Measurements from ENCODE around the gene PDGFB.

The PDGFB gene

DNA sequence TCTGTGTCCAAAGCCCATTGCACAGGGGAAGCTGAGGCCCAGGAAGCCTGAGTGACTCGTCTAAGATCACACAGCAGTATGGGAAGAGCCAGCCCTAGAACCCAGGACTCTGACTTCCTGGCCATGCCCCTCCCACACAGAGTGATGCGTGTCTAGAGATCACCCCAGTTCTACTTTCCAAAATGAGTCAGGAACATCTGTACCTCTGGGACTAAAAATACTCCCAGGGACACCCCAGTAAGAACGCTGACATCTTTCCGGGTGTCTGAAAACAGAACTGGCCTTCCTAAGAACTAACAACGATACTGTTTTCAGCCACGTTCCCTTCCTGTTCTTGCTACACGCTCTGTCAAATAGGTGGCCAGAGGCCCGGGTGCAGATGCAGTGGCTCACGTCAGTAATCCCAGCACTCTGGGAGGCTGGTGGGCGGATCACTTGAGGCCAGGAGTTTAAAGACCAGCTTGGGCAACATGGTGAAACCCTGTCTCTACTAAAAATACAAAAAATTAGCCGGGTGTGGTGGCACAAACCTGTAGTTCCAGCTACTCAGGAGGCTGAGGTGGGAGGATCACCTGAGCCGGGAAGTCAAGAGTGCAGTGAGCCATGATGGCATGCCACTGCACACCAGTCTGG, 21.7 kb upstream of the PDGFB start:
- ATAC-seq (peak; percentile 80), DNase-seq (no peak)

GRCh38 chr22:39265143-39265886, 20.5 kb upstream of the PDGFB start:
- no peak for ATAC-seq
- Mint-ChIP-seq H3K27me3 (peaks cover 13% of the 10 kb centered on the region), H3K9me3 (peaks cover 0 to 22% of the 10 kb centered on the region in 2 donors), H3K27ac (no peak overlapping the region), H3K4me3 (no peak overlapping the region), H3K4me1 (peaks cover 28% of the 10 kb centered on the region)
- DNase-seq, result no peak

More for the DNA sequence above, 21.7 kb upstream of the PDGFB start:
- H3K27me3 Mint-ChIP-seq, result peaks cover 13% of the 10 kb centered on the region
- H3K4me1 Mint-ChIP-seq, result peaks cover 28% of the 10 kb centered on the region
- H3K27ac Mint-ChIP-seq, result no peak overlapping the region
- H3K9me3 Mint-ChIP-seq, result peaks cover 0 to 13% of the 10 kb centered on the region in 2 donors
- no peak overlapping the region for H3K4me3 Mint-ChIP-seq

DNA sequence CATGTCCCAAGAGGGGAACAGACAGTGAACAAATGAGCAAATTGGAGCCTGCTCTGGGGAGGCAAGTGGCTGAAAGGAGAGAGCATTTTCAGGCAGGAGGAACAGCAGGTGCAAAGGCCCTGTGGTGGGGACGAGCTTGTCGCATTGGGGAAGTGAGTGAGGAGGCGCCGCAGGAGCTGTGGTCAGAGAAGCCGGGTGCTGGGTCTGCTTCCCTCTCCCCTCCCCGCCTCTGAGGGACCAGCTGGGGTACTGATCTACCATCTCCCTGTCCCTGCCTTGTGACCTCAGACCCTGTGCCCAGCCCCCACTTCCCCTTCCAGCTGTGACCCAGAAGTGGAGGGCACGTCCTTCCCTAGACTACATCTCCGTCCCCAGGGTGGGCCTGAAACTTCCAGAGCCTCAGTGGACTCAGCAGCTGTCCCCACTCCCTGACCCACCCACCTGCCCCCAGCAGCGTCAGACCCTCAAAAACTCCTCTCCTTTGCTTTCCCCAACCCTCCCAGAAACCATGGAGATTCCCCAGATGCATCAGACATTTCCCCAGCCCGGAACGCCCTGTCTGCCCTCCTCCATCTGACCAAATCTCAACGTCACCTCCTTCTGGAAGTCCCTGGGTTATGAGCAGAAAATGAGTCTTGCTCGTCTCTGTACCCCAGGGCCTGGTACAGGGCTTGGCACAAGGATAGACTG, 19.7 kb upstream of the PDGFB start:
- Mint-ChIP-seq H3K9me3 (peaks cover 0 to 22% of the 10 kb centered on the region in 2 donors), H3K4me1 (peaks cover 28% of the 10 kb centered on the region), H3K4me3 (peak overlapping the region in 1 of 2 donors; percentile 6), H3K27me3 (peaks cover 13% of the 10 kb centered on the region), H3K27ac (no peak overlapping the region)
- DNase-seq, result no peak
- no peak for ATAC-seq

DNA sequence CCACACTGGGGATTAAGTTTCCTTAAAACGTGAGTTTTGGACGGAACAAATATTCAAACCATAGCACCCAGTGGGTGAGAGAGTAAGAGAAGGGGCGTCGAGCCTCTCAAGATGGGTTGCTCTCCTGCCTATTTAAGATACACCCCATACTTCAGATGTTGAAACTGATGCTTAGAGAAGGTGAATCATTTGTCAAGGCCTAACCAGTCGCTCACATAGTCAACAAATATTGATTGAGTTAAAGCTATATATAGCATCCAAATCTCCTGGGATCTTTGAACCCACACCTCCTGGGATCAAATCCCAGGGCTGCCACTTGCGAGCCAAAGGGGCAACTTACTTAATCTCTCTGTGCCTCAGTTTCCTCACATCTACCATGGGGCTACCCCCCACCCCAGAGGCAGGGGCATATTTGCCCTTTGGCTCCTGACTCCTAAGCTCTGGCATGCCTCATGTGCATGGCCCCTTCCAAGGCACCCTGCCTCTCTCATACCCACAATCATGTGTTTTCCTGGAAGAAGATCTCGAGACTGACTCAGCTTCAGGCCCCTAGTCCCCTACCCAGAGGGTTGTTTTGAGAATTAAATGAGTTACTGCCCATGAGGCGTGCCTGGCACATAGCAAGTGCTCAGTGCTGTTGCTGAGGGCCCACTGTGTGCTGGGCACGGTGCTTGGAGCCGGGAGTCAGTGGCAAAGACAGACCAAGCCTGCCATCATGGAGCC, 19.0 kb upstream of the PDGFB start:
- Mint-ChIP-seq H3K27me3 (peaks cover 13% of the 10 kb centered on the region), H3K27ac (no peak overlapping the region), H3K4me1 (peaks cover 28% of the 10 kb centered on the region), H3K9me3 (peaks cover 0 to 22% of the 10 kb centered on the region in 2 donors), H3K4me3 (peak overlapping the region in 1 of 2 donors; percentile 4)
- ATAC-seq, result no peak
- no peak for DNase-seq

- DNase-seq, result no peak
- Mint-ChIP-seq H3K9me3 (peaks cover 0 to 22% of the 10 kb centered on the region in 2 donors), H3K4me3 (no peak overlapping the region), H3K27ac (no peak overlapping the region), H3K27me3 (peaks cover 36% of the 10 kb centered on the region), H3K4me1 (peaks cover 21% of the 10 kb centered on the region)
- ATAC-seq, result no peak
Measured at GRCh38 chr22:39259666-39260065, 14.9 kb upstream of the PDGFB start.

DNA sequence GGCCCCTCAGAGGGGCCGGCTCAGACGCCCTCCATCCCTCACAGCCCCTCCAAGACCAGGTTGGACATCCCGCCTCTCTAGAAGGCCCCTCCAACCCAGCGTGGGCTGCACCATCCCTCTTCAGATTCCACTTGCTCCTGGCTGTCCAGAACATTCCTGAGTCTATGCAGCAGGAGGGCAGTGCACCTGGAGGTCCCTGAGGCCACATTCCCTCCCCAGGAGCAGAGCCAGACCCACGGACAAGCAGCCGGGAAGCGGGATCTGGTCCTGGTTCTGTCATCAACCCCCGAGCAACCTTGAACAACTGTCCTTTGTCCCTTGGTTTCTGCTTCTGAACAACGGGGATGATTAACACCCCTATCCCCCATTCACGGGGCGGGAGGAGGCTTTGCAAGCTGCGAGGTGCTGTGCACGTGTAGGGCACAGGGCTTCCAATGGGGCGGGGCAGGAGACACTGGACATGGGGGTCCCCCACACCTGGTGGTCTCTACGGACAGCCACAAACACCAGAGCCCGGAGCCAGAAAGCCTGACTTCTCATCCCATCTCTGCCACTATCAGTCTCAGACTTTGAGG, 13.2 kb upstream of the PDGFB start:
- Mint-ChIP-seq H3K4me3 (no peak overlapping the region), H3K4me1 (peaks cover 28% of the 10 kb centered on the region), H3K9me3 (peaks cover 0 to 22% of the 10 kb centered on the region in 2 donors), H3K27me3 (peaks cover 36% of the 10 kb centered on the region), H3K27ac (no peak overlapping the region)
- DNase-seq (no peak), ATAC-seq (no peak)

- Mint-ChIP-seq H3K9me3 (peaks cover 0 to 13% of the 10 kb centered on the region in 2 donors), H3K27ac (peak overlapping the region in 1 of 2 donors; percentile 27), H3K27me3 (peaks cover 46% of the 10 kb centered on the region), H3K4me3 (no peak overlapping the region), H3K4me1 (peaks cover 36% of the 10 kb centered on the region)
- DNase-seq (no peak), ATAC-seq (no peak)
Measured at GRCh38 chr22:39256979-39257378, 12.2 kb upstream of the PDGFB start.

GRCh38 chr22:39256186-39256552, 11.4 kb upstream of the PDGFB start:
- DNase-seq (no peak), ATAC-seq (no peak)
- H3K27me3 Mint-ChIP-seq, result peaks cover 54% of the 10 kb centered on the region
- H3K9me3 Mint-ChIP-seq, result peaks cover 0 to 5% of the 10 kb centered on the region in 2 donors
- no peak overlapping the region for H3K4me3 Mint-ChIP-seq
- peaks cover 36% of the 10 kb centered on the region for H3K4me1 Mint-ChIP-seq
- no peak overlapping the region for H3K27ac Mint-ChIP-seq

- ATAC-seq (no peak), DNase-seq (no peak)
- Mint-ChIP-seq H3K9me3 (no peaks in the 10 kb centered on the region), H3K27ac (peak overlapping the region; percentile 20 to 88), H3K4me1 (peaks cover 39% of the 10 kb centered on the region), H3K27me3 (peaks cover 60% of the 10 kb centered on the region), H3K4me3 (no peak overlapping the region)
Measured at GRCh38 chr22:39255449-39256185, 10.8 kb upstream of the PDGFB start.

GRCh38 chr22:39254789-39255298, 10.1 kb upstream of the PDGFB start:
- Mint-ChIP-seq H3K9me3 (no peaks in the 10 kb centered on the region), H3K27me3 (peaks cover 67% of the 10 kb centered on the region), H3K4me3 (peak overlapping the region; percentile 59 to 84), H3K27ac (peak overlapping the region; percentile 27 to 83), H3K4me1 (peaks cover 42% of the 10 kb centered on the region)
- ATAC-seq, result peak; percentile 82
- DNase-seq, result peak; percentile 45 to 60

DNA sequence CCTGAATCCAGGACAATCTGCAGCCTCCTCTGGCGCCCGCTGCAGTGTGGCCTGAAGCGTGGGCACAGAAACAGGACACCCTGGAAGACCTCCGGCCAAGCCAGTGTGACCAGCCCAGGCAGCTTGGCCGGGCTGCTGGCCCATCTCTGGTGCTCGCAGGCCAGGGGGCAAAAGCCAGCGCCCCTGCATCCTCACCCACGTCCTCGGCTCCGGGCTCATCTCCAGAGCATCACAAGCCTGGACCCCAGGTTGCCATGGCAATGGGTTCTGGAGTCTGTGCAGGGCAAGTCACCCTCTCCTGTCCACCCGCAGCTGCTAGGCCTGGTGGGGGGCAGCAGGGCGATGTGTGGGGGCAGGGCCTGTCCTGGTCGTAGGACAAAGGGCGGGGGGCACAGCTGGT, 9.3 kb upstream of the PDGFB start:
- Mint-ChIP-seq H3K27ac (no peak overlapping the region), H3K9me3 (no peaks in the 10 kb centered on the region), H3K4me1 (peaks cover 42% of the 10 kb centered on the region), H3K4me3 (peak overlapping the region in 1 of 2 donors; percentile 84), H3K27me3 (peaks cover 75% of the 10 kb centered on the region)
- no peak for ATAC-seq
- DNase-seq, result no peak

GRCh38 chr22:39253435-39254070, 8.8 kb upstream of the PDGFB start:
- ATAC-seq (peak; percentile 72), DNase-seq (peak; percentile 33 to 35)
- Mint-ChIP-seq H3K27me3 (peaks cover 80% of the 10 kb centered on the region), H3K4me3 (peak overlapping the region in 1 of 2 donors; percentile 84), H3K4me1 (peaks cover 42% of the 10 kb centered on the region), H3K27ac (no peak overlapping the region), H3K9me3 (no peaks in the 10 kb centered on the region)

GRCh38 chr22:39252461-39253434, 8.0 kb upstream of the PDGFB start:
- peaks cover 42% of the 10 kb centered on the region for H3K4me1 Mint-ChIP-seq
- DNase-seq, result no peak
- ATAC-seq, result peak; percentile 13
- H3K9me3 Mint-ChIP-seq, result no peaks in the 10 kb centered on the region
- H3K27ac Mint-ChIP-seq, result peak overlapping the region in 1 of 2 donors; percentile 27
- peaks cover 85% of the 10 kb centered on the region for H3K27me3 Mint-ChIP-seq
- peak overlapping the region in 1 of 2 donors; percentile 84 for H3K4me3 Mint-ChIP-seq
